ENCODE results near the gene SLX9.
"Not testable (repeated sequence)": the region's sequence is repeated elsewhere in the genome, so short reads cannot be mapped to it uniquely, and the experiment has no call there.

The SLX9 gene

GRCh38 chr21:45019887-45020537 is 80.2 kb downstream of the SLX9 start:
- no peak for DNase-seq

- no peak for DNase-seq
These were observed 81.0 kb downstream of the SLX9 start for GRCh38 chr21:45020629-45021427.

- DNase-seq: no peak
These were observed 81.9 kb downstream of the SLX9 start for GRCh38 chr21:45021428-45022347.

- DNase-seq: no peak
These were observed 82.5 kb downstream of the SLX9 start for GRCh38 chr21:45022348-45022675.

GRCh38 chr21:45022736-45023135 is 82.9 kb downstream of the SLX9 start:
- DNase-seq: no peak

GRCh38 chr21:45024516-45024915 is 84.7 kb downstream of the SLX9 start:
- DNase-seq: not testable (repeated sequence)

GRCh38 chr21:45026066-45026745 is 86.4 kb downstream of the SLX9 start:
- DNase-seq: no peak

Data from activated naive CD4-positive, alpha-beta T cell (primary cell).